Loucy (cell line): ENCODE measurements around the gene PPARA.

Source experiments
- CTCF ChIP-seq: fragments of 200-600 bp; sonication (generic); conservative IDR thresholded peaks from 2 replicates; pipeline ENCODE4 v1.5.1; 2014; ENCODE audit warnings: mild to moderate bottlenecking, antibody characterized with exemption, low read length
- EZH2phosphoT487 ChIP-seq: fragments of 200-600 bp; IDR thresholded peaks from 2 replicates; pipeline ENCODE4 v1.6.1; 2018; ENCODE audit warnings: antibody characterized with exemption, mild to moderate bottlenecking, moderate library complexity, borderline replicate concordance

- no peak for TF ChIP-seq CTCF
- no peak for TF ChIP-seq EZH2phosphoT487
Measured at GRCh38 chr22:46180370-46181137, 30.2 kb downstream of the PPARA start.
